Neuronal stem cell (in vitro differentiated cells): ENCODE results near the gene CTR9.

Experiments
- DNase-seq: peaks from one replicate; pipeline ENCODE4 v3.0.0-alpha.2; 2013; ENCODE audit warnings: low spot score
- H2AFZ ChIP-seq: one replicate; pipeline ENCODE4 v1.6.1; 2013; ENCODE audit warnings: mild to moderate bottlenecking, low read length, inconsistent platforms
- H2AK5ac ChIP-seq: 2 replicates; pipeline ENCODE4 v1.6.1; 2013; ENCODE audit warnings: low read depth, mild to moderate bottlenecking, inconsistent platforms, low read length, moderate library complexity, mixed read lengths
- H2BK120ac ChIP-seq: 2 replicates; pipeline ENCODE4 v1.6.1; 2013; ENCODE audit warnings: low read depth, mild to moderate bottlenecking, inconsistent platforms, low read length, moderate library complexity, mixed read lengths
- H2BK12ac ChIP-seq: one replicate; pipeline ENCODE4 v1.6.1; 2013; ENCODE audit warnings: low read length, inconsistent platforms
- H2BK15ac ChIP-seq: 2 replicates; pipeline ENCODE4 v1.6.1; 2013; ENCODE audit warnings: mild to moderate bottlenecking, low read length, inconsistent platforms, mixed read lengths
- H2BK5ac ChIP-seq: one replicate; pipeline ENCODE4 v1.6.1; 2013; ENCODE audit warnings: inconsistent platforms, mild to moderate bottlenecking, low read length, moderate library complexity
- H3K14ac ChIP-seq: one replicate; pipeline ENCODE4 v1.6.1; 2013; ENCODE audit warnings: low read length, inconsistent platforms
- H3K18ac ChIP-seq: 2 replicates; pipeline ENCODE4 v1.6.1; 2013; ENCODE audit warnings: low read length, inconsistent platforms
- H3K23ac ChIP-seq: 2 replicates; pipeline ENCODE4 v1.6.1; 2013; ENCODE audit warnings: low read depth, mild to moderate bottlenecking, mixed read lengths, low read length, inconsistent platforms; ENCODE audit not compliant: poor library complexity
- H3K27ac ChIP-seq: replicated peaks from 3 replicates; pipeline ENCODE4 v1.5.1; 2013; ENCODE audit warnings: low read length, inconsistent platforms
- H3K27me3 ChIP-seq, 3 experiments: 2 replicates each; pipeline ENCODE4 v1.6.1; 2013; ENCODE audit warnings: low read length in 3 of 3, mild to moderate bottlenecking in 2 of 3, inconsistent platforms in 1 of 3, low read depth in 1 of 3, mixed read lengths in 1 of 3, moderate library complexity in 1 of 3; ENCODE audit not compliant: control insufficient read depth in 3 of 3, insufficient read depth in 3 of 3
- H3K36me3 ChIP-seq, 2 donors: replicated peaks in 1 of 2; 2 replicates each; pipeline ENCODE4 v1.6.1; 2013; ENCODE audit warnings: low read length in 2 of 2; ENCODE audit not compliant: control insufficient read depth in 2 of 2, insufficient read depth in 2 of 2
- H3K4ac ChIP-seq: 2 replicates; pipeline ENCODE4 v1.6.1; 2013; ENCODE audit warnings: inconsistent platforms, mild to moderate bottlenecking, low read length, moderate library complexity
- H3K4me1 ChIP-seq, 2 donors: 1 replicate in 1 of 2; 2 replicates in 1 of 2; pipeline ENCODE4 v1.6.1; 2013; ENCODE audit warnings: low read length in 2 of 2, low read depth in 1 of 2; ENCODE audit not compliant: control insufficient read depth in 2 of 2, insufficient read depth in 1 of 2
- H3K4me2 ChIP-seq: one replicate; pipeline ENCODE4 v1.6.1; 2013; ENCODE audit warnings: mild to moderate bottlenecking, low read length, inconsistent platforms; ENCODE audit not compliant: insufficient read depth, poor library complexity, severe bottlenecking
- H3K4me3 ChIP-seq, 2 donors: 2 replicates each; pipeline ENCODE4 v1.5.1; 2013; ENCODE audit warnings: low read length in 2 of 2, mild to moderate bottlenecking in 2 of 2, inconsistent platforms in 1 of 2, moderate library complexity in 1 of 2
- H3K79me1 ChIP-seq: one replicate; pipeline ENCODE4 v1.6.1; 2013; ENCODE audit warnings: low read depth, mild to moderate bottlenecking, inconsistent platforms, low read length, moderate library complexity
- H3K9ac ChIP-seq: one replicate; pipeline ENCODE4 v1.6.1; 2013; ENCODE audit warnings: mild to moderate bottlenecking, low read depth, low read length, inconsistent platforms; ENCODE audit not compliant: poor library complexity
- H3K9me3 ChIP-seq, 2 donors: replicated peaks in 1 of 2; 2 replicates each; pipeline versions ENCODE3 to v1.6.1; 2013; ENCODE audit warnings: low read length in 2 of 2, mild to moderate bottlenecking in 2 of 2, inconsistent platforms in 1 of 2, low read depth in 1 of 2, mixed read lengths in 1 of 2, moderate library complexity in 1 of 2; ENCODE audit not compliant: control insufficient read depth in 2 of 2, insufficient read depth in 1 of 2
- H4K8ac ChIP-seq: one replicate; pipeline ENCODE4 v1.6.1; 2013; ENCODE audit warnings: low read depth, mild to moderate bottlenecking, inconsistent platforms, low read length, moderate library complexity
- H4K91ac ChIP-seq: one replicate; pipeline ENCODE4 v1.6.1; 2013; ENCODE audit warnings: low read length, low read depth, mild to moderate bottlenecking, inconsistent platforms; ENCODE audit not compliant: poor library complexity
- WGBS, 2 donors: extraction: QIAGEN DNeasy Blood & Tissue Kit; methylation state at CpG; one replicate each; pipeline ENCODE4 v1.1.7; 2013; ENCODE audit warnings: missing lambda C conversion rate in 2 of 2, mixed read lengths in 1 of 2; ENCODE audit not compliant: insufficient read length in 2 of 2, insufficient replicate concordance in 1 of 2; ENCODE audit errors: extremely low coverage in 2 of 2; 5-methylcytosine and 5-hydroxymethylcytosine counted together

Gene CTR9

DNA sequence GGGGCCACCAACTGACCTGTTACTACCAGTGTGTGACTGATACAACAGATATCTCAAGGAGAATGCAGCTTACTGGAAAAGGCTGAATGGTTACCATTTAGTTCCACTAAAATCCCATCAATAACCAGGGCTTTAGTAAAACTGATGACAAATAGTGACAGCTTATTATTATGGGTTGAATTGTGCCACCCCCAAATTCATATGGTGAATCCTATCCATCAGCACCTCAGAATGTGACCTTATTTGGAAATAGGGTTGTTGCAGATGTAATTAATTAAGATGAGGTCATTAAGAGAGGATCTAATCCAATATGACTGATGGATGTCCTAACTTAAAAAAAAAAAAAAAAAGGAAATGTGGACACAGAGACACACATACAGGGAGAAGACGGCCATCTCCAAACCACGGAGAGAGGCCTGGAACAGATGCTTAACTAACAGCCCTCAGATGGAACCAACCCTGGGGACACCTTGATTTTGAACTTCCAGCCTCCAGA lies 30.1 kb upstream of the CTR9 start:
- no peak overlapping the region for H2AFZ ChIP-seq
- no peak overlapping the region for H3K4me3 ChIP-seq
- H2BK12ac ChIP-seq, result no peak overlapping the region
- no peaks in the 10 kb centered on the region for H3K36me3 ChIP-seq
- no peak overlapping the region for H3K27ac ChIP-seq
- H2BK5ac ChIP-seq, result no peak overlapping the region
- H3K79me1 ChIP-seq, result no peaks in the 10 kb centered on the region
- H3K9ac ChIP-seq, result no peak overlapping the region
- no CpG with 5 or more reads among the region's 2 CpGs for WGBS, 2 donors
- no peaks in the 10 kb centered on the region for H3K4me1 ChIP-seq
- H3K4ac ChIP-seq, result no peak overlapping the region
- DNase-seq, result no peak
- no peak overlapping the region for H2BK120ac ChIP-seq
- H2BK15ac ChIP-seq, result no peak overlapping the region
- H3K9me3 ChIP-seq, result peaks cover 0 to 4% of the 10 kb centered on the region in 2 donors
- H4K8ac ChIP-seq, result no peak overlapping the region
- H3K14ac ChIP-seq, result no peak overlapping the region
- no peak overlapping the region for H3K4me2 ChIP-seq
- H3K23ac ChIP-seq, result no peak overlapping the region
- H3K18ac ChIP-seq, result no peak overlapping the region
- H2AK5ac ChIP-seq, result no peak overlapping the region
- H4K91ac ChIP-seq, result no peak overlapping the region
- H3K27me3 ChIP-seq, result no peaks in the 10 kb centered on the region

DNA sequence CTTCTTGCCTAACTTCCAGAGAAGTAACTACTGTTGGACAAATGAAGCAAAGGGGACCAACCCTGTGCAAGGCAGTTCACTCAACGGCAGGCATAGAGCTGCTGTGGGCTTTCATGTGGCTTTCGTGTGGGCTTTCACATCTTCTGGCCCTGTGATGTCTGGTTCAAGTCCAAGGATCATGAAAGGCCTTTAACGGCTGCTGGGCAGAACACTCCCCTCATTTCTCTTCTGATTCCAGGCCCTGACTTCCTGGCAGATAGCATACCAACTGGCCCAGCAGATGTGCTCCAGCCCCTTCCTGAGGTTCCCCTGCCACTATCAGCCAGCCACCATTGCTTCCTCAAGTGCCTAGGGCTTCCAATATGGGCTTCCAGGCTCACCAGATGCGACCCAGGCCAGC lies 28.7 kb upstream of the CTR9 start:
- Histone ChIP-seq H3K27ac (no peak overlapping the region), H2BK120ac (no peak overlapping the region)
- WGBS, 2 donors, result no CpG with 5 or more reads among the region's 4 CpGs

DNA sequence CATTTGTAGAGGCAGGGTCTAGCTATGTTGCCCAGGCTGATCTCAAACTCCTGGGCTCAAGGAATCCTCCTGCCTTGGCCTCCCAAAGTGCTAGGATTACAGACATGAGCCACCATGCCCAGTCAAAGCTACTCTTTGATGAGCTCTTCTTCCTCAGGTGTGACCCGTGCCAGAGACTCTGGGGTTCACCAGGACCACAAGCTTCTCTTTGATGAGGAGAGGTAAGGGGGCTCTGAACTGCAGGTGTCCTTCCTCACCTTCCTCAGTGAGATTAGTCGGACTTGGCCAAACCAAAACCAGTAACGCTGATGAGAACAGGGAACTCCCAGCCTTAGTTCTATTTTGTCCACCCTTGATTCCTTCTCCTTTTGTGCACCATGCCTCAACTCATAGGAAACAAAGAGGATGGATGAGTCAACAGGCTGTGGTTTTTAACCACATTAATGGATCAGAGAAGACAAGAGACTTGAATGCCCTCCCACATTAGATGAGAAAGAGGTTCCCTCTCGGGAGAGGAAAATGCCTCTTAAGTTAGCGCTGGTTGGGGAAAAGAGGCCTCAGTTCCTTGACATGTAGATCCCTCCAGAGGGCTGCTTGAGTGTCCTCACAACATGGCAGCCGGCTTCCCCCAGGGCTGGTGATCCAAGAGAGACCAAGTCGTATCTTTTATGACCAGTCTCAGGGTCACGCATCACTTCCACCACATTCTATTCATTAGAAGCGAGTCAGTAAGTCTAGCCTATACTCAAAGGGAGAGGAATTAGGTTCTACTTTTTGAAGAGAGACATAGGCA lies 25.7 kb upstream of the CTR9 start:
- H3K79me1 ChIP-seq, result no peaks in the 10 kb centered on the region
- no peak overlapping the region for H2AFZ ChIP-seq
- no peak overlapping the region for H3K9ac ChIP-seq
- H3K9me3 ChIP-seq, result peaks cover 0 to 4% of the 10 kb centered on the region in 2 donors
- no peak overlapping the region for H3K4me3 ChIP-seq
- H2BK12ac ChIP-seq, result no peak overlapping the region
- no peaks in the 10 kb centered on the region for H3K27me3 ChIP-seq
- H3K36me3 ChIP-seq, result no peaks in the 10 kb centered on the region
- H2BK15ac ChIP-seq, result no peak overlapping the region
- H3K4me1 ChIP-seq, result peaks cover 0 to 4% of the 10 kb centered on the region in 2 donors
- no peak for DNase-seq
- H3K4ac ChIP-seq, result no peak overlapping the region
- no peak overlapping the region for H2BK5ac ChIP-seq
- H2BK120ac ChIP-seq, result no peak overlapping the region
- H2AK5ac ChIP-seq, result no peak overlapping the region
- no peak overlapping the region for H3K14ac ChIP-seq
- no peak overlapping the region for H3K23ac ChIP-seq
- no CpG with 5 or more reads among the region's 9 CpGs for whole genome bisulfite sequencing, 2 donors
- H4K8ac ChIP-seq, result peak overlapping the region; percentile 45
- H3K18ac ChIP-seq, result no peak overlapping the region
- no peak overlapping the region for H4K91ac ChIP-seq
- no peak overlapping the region for H3K27ac ChIP-seq
- H3K4me2 ChIP-seq, result no peak overlapping the region

More for the DNA sequence above, 28.7 kb upstream of the CTR9 start:
- H3K36me3 ChIP-seq, result no peaks in the 10 kb centered on the region
- no peak overlapping the region for H4K8ac ChIP-seq
- H3K9ac ChIP-seq, result no peak overlapping the region
- H3K4me2 ChIP-seq, result no peak overlapping the region
- no peak overlapping the region for H2AK5ac ChIP-seq
- peaks cover 0 to 4% of the 10 kb centered on the region in 2 donors for H3K9me3 ChIP-seq
- H3K4me1 ChIP-seq, result no peaks in the 10 kb centered on the region
- H3K27me3 ChIP-seq, result no peaks in the 10 kb centered on the region
- no peak overlapping the region for H2BK5ac ChIP-seq
- DNase-seq, result no peak
- H3K79me1 ChIP-seq, result no peaks in the 10 kb centered on the region
- no peak overlapping the region for H2BK15ac ChIP-seq
- H3K23ac ChIP-seq, result no peak overlapping the region
- no peak overlapping the region for H3K14ac ChIP-seq
- no peak overlapping the region for H3K4me3 ChIP-seq
- H3K4ac ChIP-seq, result no peak overlapping the region
- H4K91ac ChIP-seq, result no peak overlapping the region
- no peak overlapping the region for H3K18ac ChIP-seq
- no peak overlapping the region for H2BK12ac ChIP-seq
- no peak overlapping the region for H2AFZ ChIP-seq

DNA sequence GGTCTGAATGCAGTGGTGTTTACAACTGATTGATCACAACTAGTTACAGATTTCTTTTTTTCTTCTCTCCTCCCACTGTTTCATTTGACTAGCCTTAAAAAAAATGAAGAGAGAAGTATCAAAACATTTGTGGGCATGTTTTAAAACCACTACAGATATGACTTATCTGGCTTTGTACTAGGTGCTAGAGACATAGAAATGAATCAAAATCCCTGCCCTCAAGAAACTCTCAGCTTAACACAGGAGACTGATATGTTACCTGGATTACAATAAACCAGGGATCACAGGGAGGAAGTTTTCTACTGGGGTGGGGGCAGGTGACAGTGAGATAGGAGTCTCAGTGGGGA lies 25.2 kb upstream of the CTR9 start:
- Histone ChIP-seq H3K79me1 (no peaks in the 10 kb centered on the region), H3K9me3 (peaks cover 0 to 4% of the 10 kb centered on the region in 2 donors), H3K4me1 (peaks cover 0 to 4% of the 10 kb centered on the region in 2 donors), H2BK5ac (no peak overlapping the region), H3K4ac (no peak overlapping the region), H4K8ac (no peak overlapping the region), H2BK15ac (no peak overlapping the region), H3K27ac (no peak overlapping the region), H2AFZ (no peak overlapping the region), H3K9ac (no peak overlapping the region), H2AK5ac (no peak overlapping the region), H3K23ac (no peak overlapping the region), H2BK12ac (no peak overlapping the region), H3K18ac (no peak overlapping the region), H3K27me3 (no peaks in the 10 kb centered on the region), H3K4me2 (no peak overlapping the region), H3K14ac (no peak overlapping the region), H2BK120ac (no peak overlapping the region), H3K4me3 (no peak overlapping the region), H4K91ac (no peak overlapping the region), H3K36me3 (no peaks in the 10 kb centered on the region)
- DNase-seq, result no peak
